Activated effector memory CD4-positive, alpha-beta T cell treated with anti-CD3 and anti-CD28 coated beads, Interleukin-2, amount 50 U/mL, for 16 hours (primary cell): Measurements from ENCODE around the gene HDAC1.
"Not testable (repeated sequence)": the region's sequence is repeated elsewhere in the genome, so short reads cannot be mapped to it uniquely, and the experiment has no call there.

Experiments
- DNase-seq: peaks from one replicate; pipeline ENCODE4 v3.0.0-alpha.2; 2020

HDAC1 gene

GRCh38 chr1:32350785-32351398 is 59.0 kb downstream of the HDAC1 start:
- DNase-seq, result peak; percentile 91

GRCh38 chr1:32351399-32352238 is 59.7 kb downstream of the HDAC1 start:
- DNase-seq, result peak; percentile 96

- DNase-seq, result no peak
These were observed 60.4 kb downstream of the HDAC1 start for GRCh38 chr1:32352239-32352745.

- no peak for DNase-seq
These were observed 61.0 kb downstream of the HDAC1 start for GRCh38 chr1:32352831-32353383.

- no peak for DNase-seq
These were observed 61.5 kb downstream of the HDAC1 start for GRCh38 chr1:32353431-32353830.

GRCh38 chr1:32353886-32354570 is 62.1 kb downstream of the HDAC1 start:
- DNase-seq, result no peak

DNA sequence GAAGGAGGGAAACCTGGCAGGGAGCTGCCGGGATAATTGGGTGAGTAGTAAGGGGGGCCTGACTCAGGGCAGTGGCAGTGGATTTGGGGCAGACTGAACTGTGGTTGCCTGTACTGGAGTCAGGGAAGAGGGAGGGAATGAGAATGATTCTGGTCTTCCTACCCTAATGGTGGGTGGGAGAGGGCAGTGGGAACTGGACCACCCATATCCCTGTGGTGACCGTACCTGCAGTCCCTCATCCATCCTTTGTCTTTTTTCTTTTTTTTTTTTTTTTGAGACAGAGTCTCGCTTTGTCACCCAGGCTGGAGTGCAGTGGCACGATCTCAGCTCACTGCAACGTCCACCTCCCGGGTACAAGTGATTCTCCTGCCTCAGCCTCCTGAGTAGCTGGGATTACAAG is 63.9 kb downstream of the HDAC1 start:
- DNase-seq, result not testable (repeated sequence)

GRCh38 chr1:32356478-32356877 is 64.6 kb downstream of the HDAC1 start:
- DNase-seq, result no peak

DNA sequence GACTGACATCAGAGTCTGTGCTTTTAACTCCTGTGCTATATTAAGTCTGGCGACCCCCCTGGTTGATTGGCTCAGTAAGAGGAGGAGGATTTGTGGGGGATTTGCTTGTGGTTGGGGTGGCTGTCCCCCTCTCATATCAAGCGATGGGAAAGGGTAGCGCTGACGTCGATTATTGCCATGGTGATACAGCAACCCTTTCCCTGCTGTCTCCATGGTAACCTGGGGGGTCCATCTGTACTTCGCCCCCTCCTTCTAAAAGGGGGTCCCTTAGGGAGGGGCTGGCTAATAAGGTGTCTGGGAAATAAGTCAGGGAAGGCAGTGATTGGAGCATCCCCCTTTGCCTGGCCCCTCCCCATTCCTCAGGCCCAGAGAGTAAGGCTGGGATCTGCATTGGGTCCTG is 65.7 kb downstream of the HDAC1 start:
- DNase-seq, result no peak

- DNase-seq, result no peak
These were observed 66.6 kb downstream of the HDAC1 start for GRCh38 chr1:32358435-32358834.

DNA sequence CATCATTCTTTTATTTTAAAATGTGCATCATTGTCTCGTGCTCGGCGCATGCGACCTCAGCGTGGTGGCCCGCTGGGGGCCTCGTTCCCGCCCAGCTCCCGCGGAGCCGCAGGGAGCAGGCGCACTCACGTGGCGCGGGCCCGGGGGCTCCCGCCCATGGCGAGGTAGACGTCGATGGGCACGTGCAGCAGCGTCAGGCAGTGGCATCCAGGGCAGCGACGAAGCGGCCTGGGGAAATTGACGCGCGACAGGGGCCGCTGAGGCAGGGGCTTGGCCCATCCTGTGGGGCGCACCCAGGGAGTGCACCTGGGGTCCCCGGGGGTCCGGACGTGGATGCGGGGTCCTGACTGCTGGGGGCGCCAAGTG is 69.4 kb downstream of the HDAC1 start:
- DNase-seq, result no peak

GRCh38 chr1:32361674-32362473 is 70.0 kb downstream of the HDAC1 start:
- peak; percentile 71 for DNase-seq

- no peak for DNase-seq
These were observed 70.8 kb downstream of the HDAC1 start, which contains the start of the genes FAM229A and TSSK3 for GRCh38 chr1:32362474-32363313. Gene FAM229A, minus strand, starts transcription at chr1:32362485. Its CDS starts 394 bp downstream, at chr1:32362091. Gene TSSK3, plus strand, starts transcription at chr1:32362539. Its CDS starts 163 bp downstream, at chr1:32362702.

DNA sequence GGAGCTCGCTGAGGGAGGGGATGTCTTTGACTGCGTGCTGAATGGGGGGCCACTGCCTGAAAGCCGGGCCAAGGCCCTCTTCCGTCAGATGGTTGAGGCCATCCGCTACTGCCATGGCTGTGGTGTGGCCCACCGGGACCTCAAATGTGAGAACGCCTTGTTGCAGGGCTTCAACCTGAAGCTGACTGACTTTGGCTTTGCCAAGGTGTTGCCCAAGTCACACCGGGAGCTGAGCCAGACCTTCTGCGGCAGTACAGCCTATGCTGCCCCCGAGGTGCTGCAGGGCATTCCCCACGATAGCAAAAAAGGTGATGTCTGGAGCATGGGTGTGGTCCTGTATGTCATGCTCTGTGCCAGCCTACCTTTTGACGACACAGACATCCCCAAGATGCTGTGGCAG is 71.8 kb downstream of the HDAC1 start:
- no peak for DNase-seq

GRCh38 chr1:32364836-32365235 is 73.0 kb downstream of the HDAC1 start:
- DNase-seq, result no peak

GRCh38 chr1:32365445-32365844 is 73.6 kb downstream of the HDAC1 start:
- no peak for DNase-seq

DNA sequence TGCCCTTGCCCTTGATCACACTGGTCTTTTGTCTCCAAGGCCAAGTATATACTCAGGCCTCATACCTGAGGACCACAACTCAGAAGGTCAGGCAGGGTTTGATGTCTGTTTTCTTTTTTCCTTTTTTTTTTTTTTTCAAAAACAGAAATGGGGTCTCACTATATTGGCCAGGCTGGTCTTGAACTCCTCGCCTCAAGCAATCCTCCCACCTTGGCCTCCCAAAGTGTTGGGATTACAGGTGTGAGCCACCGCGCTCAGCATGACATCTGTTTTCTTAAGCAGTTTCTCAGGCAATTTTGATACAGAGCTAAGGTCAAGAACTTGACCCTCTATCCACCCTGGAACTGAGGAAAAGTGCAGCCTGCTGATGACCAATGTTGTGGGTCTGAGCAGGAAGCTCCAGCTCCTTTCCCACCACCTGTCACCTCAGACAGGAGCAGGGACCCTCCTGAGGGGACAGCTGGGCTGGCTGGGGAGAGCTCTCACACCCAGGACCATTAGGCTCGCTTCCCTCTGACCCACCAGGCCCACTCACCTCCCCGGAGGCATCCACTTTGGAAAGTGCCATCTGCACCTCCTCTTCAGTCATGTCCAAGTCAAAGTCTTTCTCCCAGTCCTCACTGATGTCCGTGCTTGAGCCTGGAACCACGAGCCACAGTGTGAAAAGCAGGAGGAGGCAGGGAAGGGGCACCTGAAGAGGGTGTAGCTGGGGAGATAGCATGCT is 76.2 kb downstream of the HDAC1 start:
- no peak for DNase-seq

- DNase-seq, result peak; percentile 77
These were observed 80.4 kb downstream of the HDAC1 start for GRCh38 chr1:32372149-32372756.

GRCh38 chr1:32373996-32374592 is 82.2 kb downstream of the HDAC1 start:
- DNase-seq, result no peak

GRCh38 chr1:32376199-32376598 is 84.3 kb downstream of the HDAC1 start:
- no peak for DNase-seq
